K562 (cell line): ENCODE data around the gene NOM1. TPM values are rescaled to one million over a fixed set of nuclear protein-coding genes. Genes with fewer than 3 reads are reported as not detected.

ENCODE experiments used
- BCL6 ChIP-seq: fragments of 250-450 bp; sonication (Bioruptor Pico); IDR thresholded peaks from 2 replicates; pipeline ENCODE4 v1.4.0; 2020
- CBFA2T3 ChIP-seq: fragments of 450-650 bp; IDR thresholded peaks from 2 replicates; pipeline ENCODE4 v1.6.1; 2017
- ELK3 ChIP-seq: fragments of 450-650 bp; formaldehyde crosslinking; IDR thresholded peaks from 2 replicates; pipeline ENCODE4 v1.4.0; 2020; ENCODE audit warnings: mild to moderate bottlenecking
- ERF ChIP-seq: fragments of 450-650 bp; formaldehyde crosslinking; IDR thresholded peaks from 2 replicates; pipeline ENCODE4 v1.4.0; 2020; ENCODE audit warnings: mild to moderate bottlenecking, mixed read lengths
- FOXM1 ChIP-seq, 2 experiments: fragments of 450-650 bp in 1 of 2; sonication (generic) in 1 of 2; formaldehyde crosslinking in 1 of 2; IDR thresholded peaks; 2 replicates each; pipeline versions ENCODE4 v1.6.1 to v1.9.0; 2017 to 2022; ENCODE audit warnings: low read depth in 2 of 2, mild to moderate bottlenecking in 2 of 2, missing genetic modification reagents in 1 of 2, moderate library complexity in 1 of 2
- HLTF ChIP-seq: fragments of 450-650 bp; IDR thresholded peaks from 2 replicates; pipeline ENCODE4 v1.6.1; 2016
- MCM7 ChIP-seq, 2 experiments: fragments of 450-650 bp; IDR thresholded peaks; 2 replicates each; pipeline ENCODE4 v1.6.1; 2016 to 2018
- NFIX ChIP-seq: fragments of 250-450 bp; sonication (Bioruptor Pico); IDR thresholded peaks from 2 replicates; pipeline ENCODE4 v1.4.0; 2020; ENCODE audit warnings: low read depth, mild to moderate bottlenecking, moderate library complexity
- PHB ChIP-seq: fragments of 250-450 bp; sonication (Bioruptor Pico); IDR thresholded peaks from 2 replicates; pipeline ENCODE4 v1.5.0; 2021
- RBM14 ChIP-seq: fragments of 200-400 bp; formaldehyde crosslinking; IDR thresholded peaks from 2 replicates; pipeline ENCODE4 v1.6.1; 2018; ENCODE audit warnings: low read depth, mild to moderate bottlenecking, low read length, moderate library complexity, borderline replicate concordance; ENCODE audit not compliant: insufficient read depth
- RBM15 ChIP-seq: fragments of 200-400 bp; formaldehyde crosslinking; IDR thresholded peaks from 2 replicates; pipeline ENCODE4 v1.6.1; 2018; ENCODE audit warnings: mild to moderate bottlenecking, low read length, moderate library complexity; ENCODE audit not compliant: insufficient read depth
- RBM25 ChIP-seq: fragments of 200-400 bp; formaldehyde crosslinking; IDR thresholded peaks from 2 replicates; pipeline ENCODE4 v1.6.1; 2018; ENCODE audit warnings: low read length, low read depth, moderate library complexity; ENCODE audit not compliant: severe bottlenecking
- SMC3 ChIP-seq: conservative IDR thresholded peaks from 2 replicates; pipeline ENCODE4 v1.6.1; 2011; ENCODE audit warnings: low read depth, low read length, improper control_type of control experiment; ENCODE audit not compliant: insufficient read depth
- TSC22D4 ChIP-seq: fragments of 450-650 bp; IDR thresholded peaks from 2 replicates; pipeline ENCODE4 v1.6.1; 2016; ENCODE audit warnings: missing genetic modification characterization, missing biosample characterization, control low read depth
- ZNF3 ChIP-seq: fragments of 250-450 bp; sonication (Bioruptor Pico); IDR thresholded peaks from 2 replicates; pipeline ENCODE4 v1.5.0; 2021; ENCODE audit warnings: mild to moderate bottlenecking, moderate library complexity
- ZNF444 ChIP-seq: fragments of 250-450 bp; sonication (Bioruptor Pico); IDR thresholded peaks from 2 replicates; pipeline ENCODE4 v1.4.0; 2020; ENCODE audit warnings: mild to moderate bottlenecking, moderate library complexity
- ZNF507 ChIP-seq: conservative IDR thresholded peaks from 2 replicates; pipeline ENCODE4 v1.6.1; 2017; ENCODE audit warnings: missing genetic modification characterization, missing compliant biosample characterization
- ZNF583 ChIP-seq: fragments of 250-450 bp; sonication (Bioruptor Pico); IDR thresholded peaks from 2 replicates; pipeline ENCODE4 v1.4.0; 2020
- polyA plus RNA-seq, 8 experiments: library from polyadenylated mRNA; depleted of rRNA in 4 of 8; stranded (reverse) in 5 of 8; unstranded in 3 of 8; fragments of >200 nt; fragmentation: Nextera tagmentation in 2 of 8; fragmentation: Illumina TruSeq in 1 of 8; extraction: Ambion mirVana in 2 of 8; extraction: Trizol in 1 of 8; gene quantifications; 2 replicates each; pipeline versions ENCODE4 v1.2.1 to v1.2.3, GENCODE V29; 2011 to 2014; ENCODE audit warnings: inconsistent platforms in 1 of 8, missing spikeins in 1 of 8
- total RNA-seq, 7 experiments: library from RNA; depleted of rRNA in 6 of 7; stranded (reverse); fragments of >200 nt in 6 of 7; fragmentation: Illumina TruSeq in 2 of 7; extraction: Trizol in 2 of 7; gene quantifications; 2 replicates each; pipeline versions ENCODE4 v1.2.1 to v1.2.3, GENCODE V29; 2011 to 2021; ENCODE audit warnings: low replicate concordance in 1 of 7
- TF ChIP-seq, protein P1 (sequence below): sonication (generic); formaldehyde crosslinking; IDR thresholded peaks from 2 replicates; pipeline ENCODE4 v1.9.0; 2022; ENCODE audit warnings: mild to moderate bottlenecking, missing genetic modification reagents
- TF ChIP-seq, protein P2 (sequence below): fragments of 450-650 bp; IDR thresholded peaks from 2 replicates; pipeline ENCODE4 v1.6.1; 2017; ENCODE audit warnings: mild to moderate bottlenecking, moderate library complexity

The NOM1 gene
- total and polyA plus RNA-seq, 9 of the 15 experiments (the other 6 are each of a cell fraction or from before 2014, with no cell fraction given): 6.8 to 47.3 (median 37.4) TPM

DNA sequence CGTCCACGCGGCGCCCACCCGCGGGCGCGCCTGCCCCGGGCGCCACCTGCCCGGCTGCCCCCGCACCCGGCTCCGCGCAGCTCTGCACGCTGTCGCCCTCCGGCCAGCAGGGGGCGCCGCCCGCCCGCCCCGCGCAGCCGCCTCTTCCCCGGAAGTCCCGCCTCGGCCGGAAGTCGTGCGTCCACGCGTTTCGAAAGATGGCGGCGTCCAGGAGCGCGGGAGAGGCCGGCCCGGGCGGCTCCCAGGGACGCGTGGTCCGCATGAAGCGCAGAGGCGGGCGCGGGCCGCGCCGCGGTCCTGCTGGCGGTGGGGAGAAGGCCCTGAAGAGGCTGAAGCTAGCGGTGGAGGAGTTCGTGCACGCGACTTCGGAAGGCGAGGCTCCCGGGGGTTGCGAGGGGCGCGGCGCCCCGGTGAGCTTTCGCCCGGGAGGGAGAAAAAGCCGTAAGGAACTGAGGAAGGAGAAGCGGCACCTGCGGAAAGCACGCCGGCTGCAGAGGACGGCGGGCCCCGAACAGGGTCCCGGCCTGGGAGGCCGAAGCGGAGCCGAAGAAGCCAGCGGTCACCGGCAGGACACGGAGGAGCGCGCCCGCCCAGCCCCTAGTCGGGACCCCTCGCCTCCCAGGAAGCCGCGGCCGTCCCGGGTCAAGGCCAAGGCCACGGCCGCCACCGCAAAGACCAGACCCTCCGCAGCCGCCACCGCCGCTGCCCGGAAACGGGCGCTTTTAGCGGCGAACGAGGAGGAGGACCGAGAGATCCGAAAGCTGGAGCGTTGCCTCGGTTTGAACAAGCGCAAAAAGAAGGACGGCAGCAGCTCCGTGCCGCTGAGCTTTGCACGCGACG is at the start of gene NOM1 (continued):
- TF ChIP-seq ZNF507 (no peak), MCM7 (IDR thresholded peaks at IDR 0.05) (no peak), FOXM1 (IDR thresholded peaks at IDR 0.05; ENCODE audit: low read depth) (no peak), FOXM1 (CRISPR knock-in tag; IDR thresholded peaks at IDR 0.05; ENCODE audit: low read depth) (peak; percentile 87), ELK3 (CRISPR knock-in tag) (no peak), RBM14 (peak; percentile 93; the same call in 1 of the 2 replicates), RBM25 (peak; percentile 62), NFIX (no peak), CBFA2T3 (no peak), SMC3 (peak; percentile 46; the same call in 1 of the 2 replicates), HLTF (no peak), ZNF3 (CRISPR knock-in tag) (no peak), BCL6 (CRISPR knock-in tag) (no peak), TSC22D4 (no peak), ZNF583 (CRISPR knock-in tag) (no peak), ERF (CRISPR knock-in tag) (peak; percentile 39), PHB (CRISPR knock-in tag) (peak; percentile 92), RBM15 (no peak), ZNF444 (CRISPR knock-in tag) (no peak)
- TF ChIP-seq, protein P1, sequence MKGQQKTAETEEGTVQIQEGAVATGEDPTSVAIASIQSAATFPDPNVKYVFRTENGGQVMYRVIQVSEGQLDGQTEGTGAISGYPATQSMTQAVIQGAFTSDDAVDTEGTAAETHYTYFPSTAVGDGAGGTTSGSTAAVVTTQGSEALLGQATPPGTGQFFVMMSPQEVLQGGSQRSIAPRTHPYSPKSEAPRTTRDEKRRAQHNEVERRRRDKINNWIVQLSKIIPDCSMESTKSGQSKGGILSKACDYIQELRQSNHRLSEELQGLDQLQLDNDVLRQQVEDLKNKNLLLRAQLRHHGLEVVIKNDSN (CRISPR knock-in tag): peak; percentile 37; the same call in 1 of the 2 replicates
- TF ChIP-seq, protein P2, sequence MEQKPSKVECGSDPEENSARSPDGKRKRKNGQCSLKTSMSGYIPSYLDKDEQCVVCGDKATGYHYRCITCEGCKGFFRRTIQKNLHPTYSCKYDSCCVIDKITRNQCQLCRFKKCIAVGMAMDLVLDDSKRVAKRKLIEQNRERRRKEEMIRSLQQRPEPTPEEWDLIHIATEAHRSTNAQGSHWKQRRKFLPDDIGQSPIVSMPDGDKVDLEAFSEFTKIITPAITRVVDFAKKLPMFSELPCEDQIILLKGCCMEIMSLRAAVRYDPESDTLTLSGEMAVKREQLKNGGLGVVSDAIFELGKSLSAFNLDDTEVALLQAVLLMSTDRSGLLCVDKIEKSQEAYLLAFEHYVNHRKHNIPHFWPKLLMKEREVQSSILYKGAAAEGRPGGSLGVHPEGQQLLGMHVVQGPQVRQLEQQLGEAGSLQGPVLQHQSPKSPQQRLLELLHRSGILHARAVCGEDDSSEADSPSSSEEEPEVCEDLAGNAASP: no peak
